Placental epithelial cell (primary cell): ENCODE measurements around the gene RETREG2. TPM values are rescaled to one million over a fixed set of nuclear protein-coding genes. Genes with fewer than 3 reads are reported as not detected.

ENCODE experiments used
- total RNA-seq: library from RNA; depleted of rRNA; stranded (reverse); fragments of >200 nt; gene quantifications from 2 replicates; pipeline ENCODE4 v1.2.3, GENCODE V29; 2012

Gene RETREG2, protein sequence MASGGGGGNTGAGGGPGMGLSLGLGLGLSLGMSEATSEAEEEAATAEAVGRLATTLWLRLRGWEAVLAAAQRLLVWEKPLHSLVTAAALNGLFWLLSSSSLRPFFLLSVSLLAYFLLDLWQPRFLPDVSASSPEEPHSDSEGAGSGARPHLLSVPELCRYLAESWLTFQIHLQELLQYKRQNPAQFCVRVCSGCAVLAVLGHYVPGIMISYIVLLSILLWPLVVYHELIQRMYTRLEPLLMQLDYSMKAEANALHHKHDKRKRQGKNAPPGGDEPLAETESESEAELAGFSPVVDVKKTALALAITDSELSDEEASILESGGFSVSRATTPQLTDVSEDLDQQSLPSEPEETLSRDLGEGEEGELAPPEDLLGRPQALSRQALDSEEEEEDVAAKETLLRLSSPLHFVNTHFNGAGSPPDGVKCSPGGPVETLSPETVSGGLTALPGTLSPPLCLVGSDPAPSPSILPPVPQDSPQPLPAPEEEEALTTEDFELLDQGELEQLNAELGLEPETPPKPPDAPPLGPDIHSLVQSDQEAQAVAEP
- total RNA-seq: 75.0 and 85.6 TPM in 2 replicates

DNA sequence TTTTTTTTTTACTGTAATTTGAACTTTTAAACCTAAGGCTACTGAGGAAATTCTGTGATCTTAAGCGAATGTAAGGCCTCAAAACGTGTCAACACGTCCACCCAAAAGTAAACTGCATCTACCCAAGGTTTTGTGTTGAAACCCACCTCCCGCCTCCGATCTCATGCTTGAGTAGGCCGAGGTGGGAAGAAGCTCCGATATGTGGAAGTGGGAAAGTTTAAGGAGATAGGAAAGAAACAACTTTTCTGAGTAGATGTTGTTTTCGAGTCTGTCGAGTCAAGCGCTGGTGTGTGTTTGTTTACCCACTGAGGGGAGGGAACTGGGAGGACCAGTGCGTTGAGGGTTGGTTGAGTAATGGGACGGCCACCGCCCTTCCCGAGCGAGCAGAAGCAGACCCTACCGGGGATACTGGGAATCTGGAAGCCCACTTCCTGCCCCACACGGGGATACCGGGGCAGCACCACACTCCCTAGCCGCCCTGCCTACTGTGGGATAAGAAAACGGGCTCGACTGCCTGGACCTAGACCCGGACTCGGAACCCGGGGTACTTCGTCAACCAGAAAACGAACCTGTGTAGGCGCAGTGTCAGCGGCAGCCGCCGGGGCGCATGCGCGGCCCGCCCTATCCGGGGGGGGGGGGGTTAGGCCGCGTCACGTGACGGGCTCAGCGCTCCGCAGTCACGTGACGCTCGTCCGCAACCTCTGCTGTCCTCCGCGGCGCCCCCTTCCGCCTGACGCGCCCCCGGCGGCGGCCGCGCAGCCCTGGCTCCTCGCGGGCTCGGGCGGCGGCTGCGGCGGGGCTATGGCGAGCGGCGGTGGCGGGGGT is at the start of gene RETREG2:
RETREG2 (plus strand) TSS at position 724 of the 825 bp plus-strand sequence; CDS start at position 802, 78 bp downstream.

DNA sequence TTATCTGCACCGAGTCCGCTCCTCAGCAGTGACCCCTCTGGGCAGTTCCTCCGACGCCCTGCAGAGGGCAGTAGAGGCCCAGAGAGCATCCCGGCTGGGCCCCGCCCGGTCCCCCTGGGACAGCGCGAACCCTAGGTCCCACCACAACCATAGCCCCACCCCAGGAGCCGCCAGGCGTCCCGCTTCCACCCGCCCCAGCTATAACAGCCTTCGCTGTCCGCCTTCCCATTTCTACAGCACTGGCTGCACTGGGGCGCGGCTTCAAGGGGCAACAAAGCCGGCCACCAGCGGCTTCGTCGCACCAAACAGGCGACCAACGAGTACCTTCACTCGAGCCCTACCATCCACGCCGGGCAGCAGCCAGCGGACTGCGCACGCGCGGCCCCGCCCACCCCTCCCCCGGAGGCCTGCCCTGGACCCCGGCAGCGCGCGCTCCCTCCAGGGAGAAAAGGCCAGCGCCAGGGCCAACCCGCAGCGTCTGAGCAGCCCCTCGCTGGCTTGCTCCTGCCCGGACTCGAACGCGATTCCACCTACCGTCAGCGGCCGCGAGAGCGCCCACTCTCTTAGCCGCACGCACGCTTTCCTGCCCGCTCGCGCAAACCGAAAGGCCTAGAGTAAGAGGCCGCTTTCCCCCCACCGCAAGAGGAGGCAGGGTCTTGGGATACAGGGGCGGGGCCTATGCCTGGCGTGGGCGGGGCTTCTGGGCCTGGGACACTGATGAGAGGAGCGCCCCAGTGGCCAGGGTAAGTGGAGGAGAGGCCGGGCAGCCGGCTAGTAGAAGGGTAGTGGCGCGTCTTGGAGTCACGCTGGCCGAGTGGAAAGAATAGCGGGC is 17.7 kb upstream of the RETREG2 start, which contains the start of gene NHEJ1:
NHEJ1 (minus strand) TSS at position 630 of the 832 bp plus-strand sequence. CDS start 2,453 bp downstream, outside the sequence.

DNA sequence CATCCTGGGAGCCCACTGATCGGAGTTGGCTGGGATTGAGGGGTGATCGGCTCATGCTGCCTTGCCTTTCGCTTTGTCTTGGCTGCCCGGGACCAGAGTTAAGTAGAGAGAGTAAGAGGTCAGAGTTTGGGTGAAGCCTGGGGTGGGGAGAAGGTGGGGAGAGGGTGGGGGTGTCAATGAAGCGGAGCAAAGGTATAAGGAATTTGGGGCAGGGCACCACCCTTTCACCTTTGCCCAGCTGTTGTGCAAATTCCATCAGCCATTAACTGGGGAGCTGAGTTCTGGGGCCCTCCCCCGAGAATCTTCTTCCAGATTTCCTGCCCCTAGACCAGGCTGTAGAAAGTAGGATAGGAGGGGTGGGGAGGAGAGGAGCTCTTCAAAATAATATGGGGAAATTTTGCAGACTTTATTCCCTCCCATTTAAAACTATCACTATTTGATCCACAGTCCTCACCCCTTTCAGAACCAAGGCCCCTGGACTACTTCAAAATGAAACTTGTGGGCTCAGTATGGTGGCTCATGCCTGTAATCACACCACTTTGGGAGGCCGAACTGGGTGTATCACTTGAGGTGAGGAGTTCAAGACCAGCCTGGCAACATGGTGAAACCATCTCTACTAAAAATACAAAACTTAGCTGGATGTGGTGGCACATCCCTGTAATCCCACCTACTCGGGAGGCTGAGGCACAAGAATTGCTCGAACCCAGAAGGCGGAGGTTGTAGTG is 8.0 kb upstream of the RETREG2 start, which contains the start of gene SLC23A3:
SLC23A3 (minus strand) TSS at position 100 of the 725 bp plus-strand sequence; CDS start at position 55, 45 bp downstream.

DNA sequence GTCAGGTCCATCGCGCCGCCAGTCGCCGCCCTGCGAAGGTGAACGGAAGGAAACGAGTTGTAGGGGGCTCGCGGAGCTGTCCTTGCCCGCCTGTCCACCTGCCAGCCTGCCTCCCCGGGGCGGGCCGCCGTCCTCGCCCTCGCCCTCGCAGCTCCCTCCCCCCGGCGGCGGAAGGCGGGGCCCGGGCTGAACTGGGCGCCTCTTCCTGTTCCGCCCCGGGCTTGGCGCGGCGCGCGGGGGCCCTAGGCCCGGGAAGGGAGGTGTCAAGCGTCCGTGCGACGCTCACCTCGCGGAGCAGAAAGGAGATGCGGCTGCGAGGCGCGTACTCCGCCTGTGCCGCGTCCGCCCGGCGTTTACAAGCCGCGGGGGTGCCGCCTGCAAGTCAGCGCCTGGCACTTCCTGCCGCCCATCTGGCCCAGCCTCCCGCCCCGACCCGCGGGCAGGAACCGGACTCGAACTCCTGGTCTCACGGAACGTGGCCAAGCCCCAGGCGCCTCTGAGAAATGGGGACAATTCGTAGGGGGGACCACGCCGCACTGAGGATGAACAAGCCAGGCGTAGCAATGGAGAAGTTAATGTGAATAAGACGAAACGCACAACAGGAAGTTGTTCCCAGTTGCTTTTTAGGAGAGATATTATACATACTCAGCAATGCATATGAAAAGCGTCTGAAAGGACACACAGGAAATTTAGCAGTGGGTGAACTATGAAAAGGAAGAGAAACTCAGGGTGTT is 1.1 kb upstream of the RETREG2 start, which contains the start of gene CNPPD1:
CNPPD1 (minus strand) TSS at position 108 of the 734 bp plus-strand sequence; CDS start at position 11, 97 bp downstream.

DNA sequence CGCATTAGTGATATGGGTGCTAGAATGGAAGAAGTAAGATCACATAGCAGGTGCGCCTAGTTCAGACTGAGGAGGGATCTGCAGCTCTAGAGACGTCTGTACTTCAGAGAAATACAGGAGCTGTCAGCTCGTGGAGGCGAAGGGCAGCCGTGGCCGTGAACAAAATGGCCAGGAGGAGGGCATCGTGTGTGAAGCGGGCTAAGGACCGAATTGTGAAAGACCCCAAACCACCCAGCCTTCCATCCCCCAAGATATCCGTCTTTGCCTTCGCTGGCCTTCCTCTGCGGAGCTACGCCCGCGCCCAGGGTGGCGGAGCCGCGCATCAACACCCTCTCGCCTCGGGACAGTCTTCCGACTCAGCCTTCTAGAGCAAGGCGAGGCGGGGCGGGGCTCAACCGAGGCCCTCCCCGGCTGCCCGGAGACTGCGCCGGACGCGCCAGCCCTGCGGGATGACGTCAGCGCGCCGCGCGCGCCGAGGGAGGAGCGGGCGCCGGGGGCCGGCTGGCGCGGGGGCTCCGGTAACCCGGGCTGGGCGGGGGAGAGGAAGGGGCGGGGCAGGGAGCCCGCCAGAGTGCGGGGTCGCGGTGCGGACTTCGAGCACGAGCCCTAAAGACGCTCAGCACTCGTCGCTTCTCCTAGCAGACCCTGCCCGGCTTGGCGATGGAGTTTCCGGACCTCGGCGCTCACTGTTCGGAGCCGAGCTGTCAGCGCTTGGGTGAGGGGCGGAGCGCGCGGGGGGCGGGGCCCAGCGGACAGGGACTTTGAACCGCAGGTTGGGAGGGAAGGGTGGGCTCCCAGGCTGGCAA is 28.5 kb downstream of the RETREG2 start, which contains the start of gene ZFAND2B:
ZFAND2B (plus strand) TSS at position 455 of the 806 bp plus-strand sequence; CDS start at position 661, 206 bp downstream.

DNA sequence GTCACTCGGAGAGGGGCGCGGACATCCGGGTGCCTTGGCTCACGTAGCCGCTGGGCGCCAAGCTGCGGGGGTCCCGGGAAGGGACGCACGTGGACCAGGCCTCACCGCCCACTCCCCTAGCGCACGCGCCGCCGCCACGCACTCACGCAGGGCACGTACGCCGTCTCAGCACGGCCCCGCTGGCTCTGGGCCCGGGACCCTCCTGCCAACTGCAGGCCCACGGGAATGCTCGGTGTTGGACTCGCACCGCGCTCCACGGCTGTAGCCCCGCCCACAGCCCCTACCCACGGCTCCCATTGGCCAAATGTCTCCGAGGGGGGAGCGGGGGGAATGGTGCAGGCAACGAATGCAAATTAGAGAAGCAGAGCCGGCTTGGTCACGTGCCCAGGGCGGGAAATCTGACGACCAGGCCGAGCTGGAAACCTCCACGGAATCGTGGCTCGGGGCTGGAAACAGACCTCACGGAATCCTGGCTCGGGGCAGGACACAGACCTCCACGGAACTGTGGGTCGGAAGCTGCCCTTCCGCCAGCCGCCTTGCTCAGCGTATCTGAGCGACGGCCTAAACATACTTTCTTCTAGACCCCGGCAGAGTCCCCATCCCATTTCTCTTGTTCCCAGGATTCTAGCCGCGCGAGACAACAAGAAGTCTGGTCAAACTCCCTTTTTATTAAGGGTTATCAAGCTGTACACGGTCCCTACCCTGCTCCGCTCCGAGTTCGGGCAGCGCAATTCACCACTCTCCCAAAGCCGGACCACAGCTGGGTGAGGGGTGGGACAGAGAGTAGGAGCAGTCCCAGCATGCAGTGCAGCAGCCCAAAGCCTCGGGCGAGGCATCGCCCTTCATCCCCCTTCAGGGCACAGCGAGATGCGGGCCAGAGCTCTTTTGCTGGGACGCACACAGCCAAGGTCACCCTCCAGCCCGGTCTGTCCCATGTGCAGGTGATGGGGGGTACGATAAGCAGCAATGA is 40.9 kb downstream of the RETREG2 start, which contains the start of gene ABCB6:
ABCB6 (minus strand) TSS at position 227 of the 970 bp plus-strand sequence. CDS start 285 bp downstream, outside the sequence.

DNA sequence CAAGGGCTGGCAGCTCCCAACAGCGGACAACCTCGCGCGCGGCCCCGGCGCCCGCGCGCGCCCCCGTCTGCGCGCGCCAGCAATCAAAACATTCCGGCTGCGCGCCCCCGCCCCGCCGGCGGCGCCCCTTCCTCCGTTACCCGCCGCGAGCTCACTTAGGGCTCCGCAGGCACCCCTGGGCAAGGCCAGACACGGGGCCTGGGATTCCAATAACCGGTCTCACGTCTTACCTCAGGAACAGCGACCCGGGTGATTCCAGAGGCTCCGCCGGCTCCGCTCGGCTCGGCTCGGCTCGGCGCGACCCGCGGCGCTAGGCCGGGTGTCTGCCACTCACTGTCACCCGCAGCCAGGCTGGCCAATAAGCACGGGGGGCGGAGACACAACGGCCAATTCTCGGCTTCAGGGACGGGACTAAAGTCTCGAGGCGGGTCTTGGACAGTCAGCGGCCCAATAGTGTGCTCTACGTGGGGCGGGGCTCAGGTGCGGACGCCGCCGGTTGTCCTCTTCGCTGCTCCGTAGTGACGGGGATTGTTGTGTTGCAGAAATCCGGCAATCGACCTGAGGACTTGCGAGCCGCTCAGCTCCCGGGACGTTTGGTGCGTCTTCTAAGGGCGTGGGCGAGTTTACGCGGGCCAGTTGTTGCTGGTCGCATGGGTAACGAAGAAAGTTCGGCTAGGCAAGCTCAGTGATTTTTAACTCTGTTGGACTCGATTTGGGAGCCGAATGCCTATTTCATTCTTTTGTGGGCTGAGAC is 51.4 kb downstream of the RETREG2 start, which contains the start of the genes ANKZF1 and ATG9A:
ANKZF1 (plus strand) TSS at position 502 of the 754 bp plus-strand sequence. CDS start 452 bp downstream, outside the sequence.
ATG9A (minus strand) TSS at position 332 of the 754 bp plus-strand sequence. CDS start 1,612 bp downstream, outside the sequence.

Other genes with a start within 250 kb of the RETREG2 start
- gene CDK5R2, start 218.6 kb upstream of the RETREG2 start, total RNA-seq: not detected in 2 replicates
- gene FEV, start 193.1 kb upstream of the RETREG2 start, total RNA-seq: not detected in 2 replicates
- not detected in 2 replicates for gene CRYBA2, start 184.9 kb upstream of the RETREG2 start, total RNA-seq
- gene CFAP65, start 136.8 kb upstream of the RETREG2 start, total RNA-seq: not detected in 2 replicates
- gene IHH, start 117.4 kb upstream of the RETREG2 start, total RNA-seq: under 0.01 TPM in 1 of 2 replicates, not detected in the other
- gene NHEJ1, start 17.5 kb upstream of the RETREG2 start, total RNA-seq: 21.9 and 23.6 TPM in 2 replicates
- gene SLC23A3, start 8.2 kb upstream of the RETREG2 start, total RNA-seq: 0.54 and 2.0 TPM in 2 replicates
- 13.4 and 14.5 TPM in 2 replicates for gene CNPPD1, start 1.4 kb upstream of the RETREG2 start, total RNA-seq
- gene ZFAND2B, start 28.5 kb downstream of the RETREG2 start, total RNA-seq: 31.4 and 37.8 TPM in 2 replicates
- 16.1 and 38.0 TPM in 2 replicates for gene ABCB6, start 40.7 kb downstream of the RETREG2 start, total RNA-seq
- gene ATG9A, start 51.4 kb downstream of the RETREG2 start, total RNA-seq: 36.1 and 71.0 TPM in 2 replicates
- 34.9 and 45.5 TPM in 2 replicates for gene ANKZF1, start 51.5 kb downstream of the RETREG2 start, total RNA-seq
- 28.3 and 33.0 TPM in 2 replicates for gene GLB1L, start 67.2 kb downstream of the RETREG2 start, total RNA-seq
- gene STK16, start 67.2 kb downstream of the RETREG2 start, total RNA-seq: 30.2 and 77.9 TPM in 2 replicates
- not detected in 2 replicates for gene TUBA4B, start 75.0 kb downstream of the RETREG2 start, total RNA-seq
- 5.1 and 69.6 TPM in 2 replicates for gene TUBA4A, start 75.6 kb downstream of the RETREG2 start, total RNA-seq
- 63.2 and 74.1 TPM in 2 replicates for gene DNAJB2, start 101.1 kb downstream of the RETREG2 start, total RNA-seq
- gene PTPRN, start 131.1 kb downstream of the RETREG2 start, total RNA-seq: under 0.01 and 0.11 TPM in 2 replicates
- gene RESP18, start 154.5 kb downstream of the RETREG2 start, total RNA-seq: not detected in 2 replicates
- 47.5 and 55.0 TPM in 2 replicates for gene DNPEP, start 209.6 kb downstream of the RETREG2 start, total RNA-seq
- under 0.01 TPM in 1 of 2 replicates, not detected in the other for gene DES, start 240.1 kb downstream of the RETREG2 start, total RNA-seq